ENCODE results near the gene RUFY1.
"Not testable (repeated sequence)": the region's sequence is repeated elsewhere in the genome, so short reads cannot be mapped to it uniquely, and the experiment has no call there.

The RUFY1 gene

GRCh38 chr5:179550511-179551342, at the start of gene RUFY1:
TSS of gene RUFY1 (plus strand) at chr5:179550554. CDS start at chr5:179550570, 16 bp downstream.
- peak within 1 kb of the TSS; percentile 88 for H3K4me3 ChIP-seq (replicated peaks; ENCODE audit: low read depth, low read length)
- no peak for TF ChIP-seq CTCF (IDR thresholded peaks at IDR 0.05; ENCODE audit: low read depth, low read length, missing control alignments)
- no peak for DNase-seq (ENCODE audit: extremely low read depth, low read depth)

GRCh38 chr5:179501997-179502396, 48.4 kb upstream of the RUFY1 start:
- not testable (repeated sequence) for DNase-seq (ENCODE audit: extremely low read depth, low read depth); H3K4me3 ChIP-seq (replicated peaks; ENCODE audit: low read depth, low read length)

- not testable (repeated sequence) for DNase-seq (ENCODE audit: extremely low read depth, low read depth); H3K4me3 ChIP-seq (replicated peaks; ENCODE audit: low read depth, low read length)
Measured at GRCh38 chr5:179502420-179502819, 47.9 kb upstream of the RUFY1 start.

- TF ChIP-seq CTCF (IDR thresholded peaks at IDR 0.05; ENCODE audit: low read depth, low read length, missing control alignments) = no peak
- H3K4me3 ChIP-seq (replicated peaks; ENCODE audit: low read depth, low read length) = no peak overlapping the region
- no peak for DNase-seq (ENCODE audit: extremely low read depth, low read depth)
Measured at GRCh38 chr5:179504191-179504590, 46.2 kb upstream of the RUFY1 start.

- no peak overlapping the region for H3K4me3 ChIP-seq (replicated peaks; ENCODE audit: low read depth, low read length)
- DNase-seq (ENCODE audit: extremely low read depth, low read depth) = no peak
- no peak for TF ChIP-seq CTCF (IDR thresholded peaks at IDR 0.05; ENCODE audit: low read depth, low read length, missing control alignments)
Measured at GRCh38 chr5:179504600-179505396, 45.6 kb upstream of the RUFY1 start.

GRCh38 chr5:179505636-179506261, 44.6 kb upstream of the RUFY1 start:
- no peak for DNase-seq (ENCODE audit: extremely low read depth, low read depth)
- no peak overlapping the region for H3K4me3 ChIP-seq (replicated peaks; ENCODE audit: low read depth, low read length)
- no peak for TF ChIP-seq CTCF (IDR thresholded peaks at IDR 0.05; ENCODE audit: low read depth, low read length, missing control alignments)

GRCh38 chr5:179509239-179509638, 41.1 kb upstream of the RUFY1 start:
- no peak overlapping the region for H3K4me3 ChIP-seq (replicated peaks; ENCODE audit: low read depth, low read length)
- DNase-seq (ENCODE audit: extremely low read depth, low read depth) = no peak
- TF ChIP-seq CTCF (IDR thresholded peaks at IDR 0.05; ENCODE audit: low read depth, low read length, missing control alignments) = no peak
